ENCODE results near the gene ZC3H12A. TPM values are rescaled to one million over a fixed set of nuclear protein-coding genes. Genes with fewer than 3 reads are reported as not detected.

The ZC3H12A gene
- total and polyA plus RNA-seq, 10 of the 15 experiments (the other 5 are each of a cell fraction or from before 2014, with no cell fraction given) = 0.35 to 30.2 (median 13.8) TPM

DNA sequence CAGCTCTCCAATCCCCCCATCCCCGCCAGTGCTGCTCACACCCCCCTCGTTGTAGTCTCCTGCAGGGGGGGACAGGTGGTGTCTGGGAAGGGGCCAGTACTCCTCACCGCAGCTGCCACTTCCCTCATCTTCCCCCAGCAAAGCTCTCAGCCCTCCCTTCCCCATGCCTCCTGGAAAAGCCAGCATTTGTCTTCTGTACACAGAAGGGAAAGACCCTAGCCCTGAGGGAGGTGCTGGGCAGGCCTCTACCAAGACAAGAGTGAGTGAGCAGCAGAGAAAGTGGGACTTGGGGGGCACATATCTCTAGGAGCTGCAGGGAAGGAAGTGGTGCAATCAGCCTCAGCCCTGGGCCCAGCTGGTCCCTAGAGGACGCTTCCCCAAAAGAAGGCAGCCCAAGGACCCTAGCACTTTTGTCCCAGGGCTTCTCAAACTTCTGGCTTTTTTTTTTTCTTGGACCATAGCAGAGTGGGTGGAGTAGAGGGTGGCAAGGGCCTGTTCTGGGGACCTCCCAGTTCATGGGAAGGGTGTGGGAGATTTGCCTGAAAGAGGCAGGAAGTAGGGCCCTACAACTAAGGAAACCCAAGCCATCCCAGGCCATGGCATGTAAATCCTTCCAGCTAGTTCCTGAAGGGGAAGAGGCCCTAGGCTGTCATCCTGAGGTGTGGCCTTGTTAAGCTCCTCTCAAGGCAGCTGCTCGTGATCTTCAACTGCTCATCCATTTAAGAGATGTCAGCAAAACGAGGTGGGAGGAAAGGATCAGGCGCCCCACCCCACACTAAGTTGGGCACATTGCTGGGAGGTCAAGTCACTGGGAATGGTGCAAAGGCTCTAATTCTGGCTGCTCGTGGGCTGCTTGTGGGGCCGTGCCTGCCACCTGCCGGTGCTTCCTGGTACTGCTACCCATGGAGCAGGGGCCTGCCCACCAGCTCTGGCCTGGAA lies 12.6 kb downstream of the ZC3H12A start (continued):
- TF ChIP-seq FOXM1 (IDR thresholded peaks at IDR 0.05; ENCODE audit: low read depth, low read length) (no peak), PAX5 (IDR thresholded peaks at IDR 0.05; ENCODE audit: borderline replicate concordance, low read depth, low read length) (no peak), EP300 (IDR thresholded peaks at IDR 0.05; ENCODE audit: borderline replicate concordance in 1 of 2, control insufficient read depth in 1 of 2, low read depth in 2 of 2, low read length in 2 of 2) (no peak), POLR2AphosphoS2 (IDR thresholded peaks at IDR 0.05; ENCODE audit: low read depth, low read length) (no peak), RCOR1 (conservative IDR thresholded peaks at IDR 0.05; ENCODE audit: low read depth, low read length) (no peak), RFX5 (IDR thresholded peaks at IDR 0.05; ENCODE audit: low read depth, low read length) (no peak), CEBPB (IDR thresholded peaks at IDR 0.05; ENCODE audit: borderline replicate concordance in 1 of 2, low read depth in 2 of 2, low read length in 2 of 2) (no peak), CBX5 (IDR thresholded peaks at IDR 0.05; ENCODE audit: low read depth) (no peak), WRNIP1 (IDR thresholded peaks at IDR 0.05; ENCODE audit: borderline replicate concordance, low read depth, low read length) (no peak), SUPT20H (IDR thresholded peaks at IDR 0.05; ENCODE audit: borderline replicate concordance, control insufficient read depth, low read depth, low read length) (no peak), CREM (IDR thresholded peaks at IDR 0.05; ENCODE audit: low read depth) (no peak), RBBP5 (conservative IDR thresholded peaks at IDR 0.05) (no peak), FOS (IDR thresholded peaks at IDR 0.05; ENCODE audit: borderline replicate concordance, extremely low read depth, insufficient read length) (no peak), IKZF1 (conservative IDR thresholded peaks at IDR 0.05) (no peak; the same call in 1 of the 2 replicates), ZNF24 (IDR thresholded peaks at IDR 0.05) (no peak)
- TF ChIP-seq, protein P1, sequence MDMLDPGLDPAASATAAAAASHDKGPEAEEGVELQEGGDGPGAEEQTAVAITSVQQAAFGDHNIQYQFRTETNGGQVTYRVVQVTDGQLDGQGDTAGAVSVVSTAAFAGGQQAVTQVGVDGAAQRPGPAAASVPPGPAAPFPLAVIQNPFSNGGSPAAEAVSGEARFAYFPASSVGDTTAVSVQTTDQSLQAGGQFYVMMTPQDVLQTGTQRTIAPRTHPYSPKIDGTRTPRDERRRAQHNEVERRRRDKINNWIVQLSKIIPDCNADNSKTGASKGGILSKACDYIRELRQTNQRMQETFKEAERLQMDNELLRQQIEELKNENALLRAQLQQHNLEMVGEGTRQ (IDR thresholded peaks at IDR 0.05; ENCODE audit: borderline replicate concordance, low read depth, low read length) = no peak
- TF ChIP-seq, protein P2, sequence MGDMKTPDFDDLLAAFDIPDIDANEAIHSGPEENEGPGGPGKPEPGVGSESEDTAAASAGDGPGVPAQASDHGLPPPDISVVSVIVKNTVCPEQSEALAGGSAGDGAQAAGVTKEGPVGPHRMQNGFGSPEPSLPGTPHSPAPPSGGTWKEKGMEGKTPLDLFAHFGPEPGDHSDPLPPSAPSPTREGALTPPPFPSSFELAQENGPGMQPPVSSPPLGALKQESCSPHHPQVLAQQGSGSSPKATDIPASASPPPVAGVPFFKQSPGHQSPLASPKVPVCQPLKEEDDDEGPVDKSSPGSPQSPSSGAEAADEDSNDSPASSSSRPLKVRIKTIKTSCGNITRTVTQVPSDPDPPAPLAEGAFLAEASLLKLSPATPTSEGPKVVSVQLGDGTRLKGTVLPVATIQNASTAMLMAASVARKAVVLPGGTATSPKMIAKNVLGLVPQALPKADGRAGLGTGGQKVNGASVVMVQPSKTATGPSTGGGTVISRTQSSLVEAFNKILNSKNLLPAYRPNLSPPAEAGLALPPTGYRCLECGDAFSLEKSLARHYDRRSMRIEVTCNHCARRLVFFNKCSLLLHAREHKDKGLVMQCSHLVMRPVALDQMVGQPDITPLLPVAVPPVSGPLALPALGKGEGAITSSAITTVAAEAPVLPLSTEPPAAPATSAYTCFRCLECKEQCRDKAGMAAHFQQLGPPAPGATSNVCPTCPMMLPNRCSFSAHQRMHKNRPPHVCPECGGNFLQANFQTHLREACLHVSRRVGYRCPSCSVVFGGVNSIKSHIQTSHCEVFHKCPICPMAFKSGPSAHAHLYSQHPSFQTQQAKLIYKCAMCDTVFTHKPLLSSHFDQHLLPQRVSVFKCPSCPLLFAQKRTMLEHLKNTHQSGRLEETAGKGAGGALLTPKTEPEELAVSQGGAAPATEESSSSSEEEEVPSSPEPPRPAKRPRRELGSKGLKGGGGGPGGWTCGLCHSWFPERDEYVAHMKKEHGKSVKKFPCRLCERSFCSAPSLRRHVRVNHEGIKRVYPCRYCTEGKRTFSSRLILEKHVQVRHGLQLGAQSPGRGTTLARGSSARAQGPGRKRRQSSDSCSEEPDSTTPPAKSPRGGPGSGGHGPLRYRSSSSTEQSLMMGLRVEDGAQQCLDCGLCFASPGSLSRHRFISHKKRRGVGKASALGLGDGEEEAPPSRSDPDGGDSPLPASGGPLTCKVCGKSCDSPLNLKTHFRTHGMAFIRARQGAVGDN (IDR thresholded peaks at IDR 0.05) = no peak
- TF ChIP-seq, protein P3, sequence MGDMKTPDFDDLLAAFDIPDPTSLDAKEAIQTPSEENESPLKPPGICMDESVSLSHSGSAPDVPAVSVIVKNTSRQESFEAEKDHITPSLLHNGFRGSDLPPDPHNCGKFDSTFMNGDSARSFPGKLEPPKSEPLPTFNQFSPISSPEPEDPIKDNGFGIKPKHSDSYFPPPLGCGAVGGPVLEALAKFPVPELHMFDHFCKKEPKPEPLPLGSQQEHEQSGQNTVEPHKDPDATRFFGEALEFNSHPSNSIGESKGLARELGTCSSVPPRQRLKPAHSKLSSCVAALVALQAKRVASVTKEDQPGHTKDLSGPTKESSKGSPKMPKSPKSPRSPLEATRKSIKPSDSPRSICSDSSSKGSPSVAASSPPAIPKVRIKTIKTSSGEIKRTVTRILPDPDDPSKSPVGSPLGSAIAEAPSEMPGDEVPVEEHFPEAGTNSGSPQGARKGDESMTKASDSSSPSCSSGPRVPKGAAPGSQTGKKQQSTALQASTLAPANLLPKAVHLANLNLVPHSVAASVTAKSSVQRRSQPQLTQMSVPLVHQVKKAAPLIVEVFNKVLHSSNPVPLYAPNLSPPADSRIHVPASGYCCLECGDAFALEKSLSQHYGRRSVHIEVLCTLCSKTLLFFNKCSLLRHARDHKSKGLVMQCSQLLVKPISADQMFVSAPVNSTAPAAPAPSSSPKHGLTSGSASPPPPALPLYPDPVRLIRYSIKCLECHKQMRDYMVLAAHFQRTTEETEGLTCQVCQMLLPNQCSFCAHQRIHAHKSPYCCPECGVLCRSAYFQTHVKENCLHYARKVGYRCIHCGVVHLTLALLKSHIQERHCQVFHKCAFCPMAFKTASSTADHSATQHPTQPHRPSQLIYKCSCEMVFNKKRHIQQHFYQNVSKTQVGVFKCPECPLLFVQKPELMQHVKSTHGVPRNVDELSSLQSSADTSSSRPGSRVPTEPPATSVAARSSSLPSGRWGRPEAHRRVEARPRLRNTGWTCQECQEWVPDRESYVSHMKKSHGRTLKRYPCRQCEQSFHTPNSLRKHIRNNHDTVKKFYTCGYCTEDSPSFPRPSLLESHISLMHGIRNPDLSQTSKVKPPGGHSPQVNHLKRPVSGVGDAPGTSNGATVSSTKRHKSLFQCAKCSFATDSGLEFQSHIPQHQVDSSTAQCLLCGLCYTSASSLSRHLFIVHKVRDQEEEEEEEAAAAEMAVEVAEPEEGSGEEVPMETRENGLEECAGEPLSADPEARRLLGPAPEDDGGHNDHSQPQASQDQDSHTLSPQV (IDR thresholded peaks at IDR 0.05) = 0 out of 2 replicates have a peak, but pooled peaks have one; percentile 26
- TF ChIP-seq, protein P4, sequence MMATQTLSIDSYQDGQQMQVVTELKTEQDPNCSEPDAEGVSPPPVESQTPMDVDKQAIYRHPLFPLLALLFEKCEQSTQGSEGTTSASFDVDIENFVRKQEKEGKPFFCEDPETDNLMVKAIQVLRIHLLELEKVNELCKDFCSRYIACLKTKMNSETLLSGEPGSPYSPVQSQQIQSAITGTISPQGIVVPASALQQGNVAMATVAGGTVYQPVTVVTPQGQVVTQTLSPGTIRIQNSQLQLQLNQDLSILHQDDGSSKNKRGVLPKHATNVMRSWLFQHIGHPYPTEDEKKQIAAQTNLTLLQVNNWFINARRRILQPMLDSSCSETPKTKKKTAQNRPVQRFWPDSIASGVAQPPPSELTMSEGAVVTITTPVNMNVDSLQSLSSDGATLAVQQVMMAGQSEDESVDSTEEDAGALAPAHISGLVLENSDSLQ (IDR thresholded peaks at IDR 0.05) = no peak

All from GM12878 (cell line).